OCI-LY7 (cell line): ENCODE measurements around the gene VAT1. TPM values are rescaled to one million over a fixed set of nuclear protein-coding genes. Genes with fewer than 3 reads are reported as not detected.

Experiments
- BruUV-seq: library from RNA; stranded (reverse); fragments of 400-500 nt; replicated peaks from 2 replicates; lab custom pipeline; 2021; lab: Mats Ljungman, UMichigan
- CTCF ChIA-PET: fragments of 300-600 bp; sonication (Branson Sonifier 250); formaldehyde crosslinking; loops from one replicate; lab custom pipeline; 2022; ENCODE audit warnings: antibody characterized with exemption; ENCODE audit not compliant: unreplicated experiment; lab: Charles Lee
- POLR2A ChIA-PET: fragments of 300-600 bp; sonication (Branson Sonifier 250); formaldehyde crosslinking; loops from one replicate; lab custom pipeline; 2022; ENCODE audit warnings: antibody characterized with exemption; lab: Charles Lee
- DNase-seq: peaks from one replicate; pipeline ENCODE4 v3.0.0-alpha.2; 2015; ENCODE audit warnings: low spot score
- H2AFZ ChIP-seq: fragments of 200-600 bp; sonication (generic), shearing (Covaris generic); 2 replicates; pipeline ENCODE4 v1.6.1; 2014; ENCODE audit warnings: mild to moderate bottlenecking, antibody characterized with exemption, low read length, moderate library complexity
- H3K27ac ChIP-seq: fragments of 200-600 bp; sonication (generic); 2 replicates; pipeline ENCODE4 v1.5.1; 2014; ENCODE audit warnings: mixed run types, low read depth, mild to moderate bottlenecking, moderate library complexity, low read length, inconsistent platforms; ENCODE audit not compliant: poor library complexity, severe bottlenecking
- H3K36me3 ChIP-seq: fragments of 200-600 bp; sonication (generic); 2 replicates; pipeline ENCODE4 v1.6.1; 2014; ENCODE audit warnings: mild to moderate bottlenecking, antibody characterized with exemption, low read length, moderate library complexity, mixed read lengths; ENCODE audit not compliant: insufficient read depth
- H3K4me1 ChIP-seq: fragments of 200-600 bp; sonication (generic); 2 replicates; pipeline ENCODE4 v1.5.1; 2014; ENCODE audit warnings: mild to moderate bottlenecking, low read length; ENCODE audit not compliant: insufficient read depth, poor library complexity, severe bottlenecking
- H3K4me2 ChIP-seq: fragments of 200-600 bp; sonication (generic); 2 replicates; pipeline ENCODE4 v1.6.1; 2014; ENCODE audit warnings: mild to moderate bottlenecking, low read length
- H3K4me3 ChIP-seq: fragments of 200-600 bp; sonication (generic); 2 replicates; pipeline ENCODE4 v1.5.1; 2014; ENCODE audit warnings: mild to moderate bottlenecking, low read depth, low read length; ENCODE audit not compliant: poor library complexity, severe bottlenecking
- H3K79me2 ChIP-seq: fragments of 200-600 bp; sonication (generic); 2 replicates; pipeline ENCODE4 v1.6.1; 2016; ENCODE audit warnings: low read depth, mild to moderate bottlenecking, low read length, moderate library complexity, mixed read lengths; ENCODE audit not compliant: insufficient read depth
- H3K9me2 ChIP-seq: fragments of 200-600 bp; sonication (generic); 2 replicates; pipeline ENCODE4 v1.6.1; 2016; ENCODE audit warnings: mild to moderate bottlenecking, low read length, mixed read lengths; ENCODE audit not compliant: insufficient read depth
- H3K9me3 ChIP-seq: fragments of 200-600 bp; sonication (generic); 2 replicates; pipeline ENCODE4 v1.6.1; 2014; ENCODE audit warnings: mild to moderate bottlenecking, mixed run types, low read length, mixed read lengths
- H4K20me1 ChIP-seq: fragments of 200-600 bp; sonication (generic); 2 replicates; pipeline ENCODE4 v1.6.1; 2014; ENCODE audit warnings: mild to moderate bottlenecking, antibody characterized with exemption, low read length, moderate library complexity, mixed read lengths; ENCODE audit not compliant: insufficient read depth
- EZH2phosphoT487 ChIP-seq: fragments of 200-600 bp; sonication (generic); IDR thresholded peaks from 2 replicates; pipeline ENCODE4 v1.6.1; 2018; ENCODE audit warnings: low read depth, borderline replicate concordance, mild to moderate bottlenecking, mixed run types, antibody characterized with exemption, low read length, moderate library complexity, mixed read lengths
- intact Hi-C: fragments of 100-400 bp; cut with micrococcal nuclease; formaldehyde crosslinking; loops from one replicate; pipeline ENCODE4 v1.10.0; 2022; ENCODE audit not compliant: unreplicated experiment
- total RNA-seq, 2 experiments: library from RNA; depleted of rRNA in 1 of 2; stranded (reverse); fragments of >200 nt in 1 of 2; shearing (Covaris generic) in 1 of 2; gene quantifications; 2 replicates each; pipeline ENCODE4 v1.2.3, GENCODE V29; 2014 to 2022
- TF ChIP-seq, protein P1 (sequence below): fragments of 200-600 bp; sonication (generic); conservative IDR thresholded peaks from 2 replicates; pipeline ENCODE4 v1.5.1; 2014; ENCODE audit warnings: mild to moderate bottlenecking, antibody characterized with exemption, low read length, moderate library complexity, mixed read lengths

Gene VAT1
- total RNA-seq, 2 experiments from 2014 or later = 26.2 to 51.3 TPM

DNA sequence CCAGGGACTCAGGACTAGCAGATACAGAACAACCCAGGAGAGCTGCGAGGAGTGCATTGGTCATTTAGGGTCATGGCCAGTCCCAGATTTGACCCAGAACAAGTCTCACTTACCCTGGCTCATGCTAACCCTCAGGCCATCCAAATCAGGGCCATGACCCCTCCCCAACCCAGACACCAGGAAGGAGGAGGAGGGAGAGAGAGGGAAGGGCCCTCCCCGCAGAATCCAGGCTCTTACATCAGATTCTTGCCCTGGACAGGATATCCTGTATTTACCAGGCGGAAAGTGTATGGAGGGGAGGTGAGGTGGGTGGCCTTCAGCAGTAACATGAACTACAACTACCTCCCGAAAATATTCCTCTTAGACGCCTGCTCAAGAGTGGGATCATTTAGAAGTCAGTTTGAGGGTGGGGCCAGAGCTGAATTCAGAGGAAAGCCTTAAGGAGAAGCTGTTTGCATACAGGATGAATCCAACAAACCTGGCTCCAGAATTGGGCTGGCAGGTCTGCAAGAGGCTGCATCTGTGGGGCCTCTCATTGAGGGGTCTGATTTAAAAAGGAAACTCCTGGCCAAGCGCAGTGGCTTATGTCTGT, 2.1 kb downstream of the VAT1 start:
- no peak overlapping the region for H3K4me3 ChIP-seq
- POLR2A ChIA-PET = no interaction called here
- H3K36me3 ChIP-seq = no peaks in the 10 kb centered on the region
- no peak overlapping the region for H2AFZ ChIP-seq
- H3K27ac ChIP-seq = no peak overlapping the region
- H3K4me2 ChIP-seq = no peak overlapping the region
- no TSS peak for BruUV-seq
- H3K79me2 ChIP-seq = no peaks in the 10 kb centered on the region
- H4K20me1 ChIP-seq = no peaks in the 10 kb centered on the region
- intact Hi-C loops = loop anchor here (5.0 kb wide), 1 partner anchor 192 kb away; the partner anchor contains the start of gene TMEM106A
- peaks cover 19% of the 10 kb centered on the region for H3K4me1 ChIP-seq
- no peaks in the 10 kb centered on the region for H3K9me2 ChIP-seq
- DNase-seq = no peak
- no peak for TF ChIP-seq EZH2phosphoT487
- TF ChIP-seq, protein P1, sequence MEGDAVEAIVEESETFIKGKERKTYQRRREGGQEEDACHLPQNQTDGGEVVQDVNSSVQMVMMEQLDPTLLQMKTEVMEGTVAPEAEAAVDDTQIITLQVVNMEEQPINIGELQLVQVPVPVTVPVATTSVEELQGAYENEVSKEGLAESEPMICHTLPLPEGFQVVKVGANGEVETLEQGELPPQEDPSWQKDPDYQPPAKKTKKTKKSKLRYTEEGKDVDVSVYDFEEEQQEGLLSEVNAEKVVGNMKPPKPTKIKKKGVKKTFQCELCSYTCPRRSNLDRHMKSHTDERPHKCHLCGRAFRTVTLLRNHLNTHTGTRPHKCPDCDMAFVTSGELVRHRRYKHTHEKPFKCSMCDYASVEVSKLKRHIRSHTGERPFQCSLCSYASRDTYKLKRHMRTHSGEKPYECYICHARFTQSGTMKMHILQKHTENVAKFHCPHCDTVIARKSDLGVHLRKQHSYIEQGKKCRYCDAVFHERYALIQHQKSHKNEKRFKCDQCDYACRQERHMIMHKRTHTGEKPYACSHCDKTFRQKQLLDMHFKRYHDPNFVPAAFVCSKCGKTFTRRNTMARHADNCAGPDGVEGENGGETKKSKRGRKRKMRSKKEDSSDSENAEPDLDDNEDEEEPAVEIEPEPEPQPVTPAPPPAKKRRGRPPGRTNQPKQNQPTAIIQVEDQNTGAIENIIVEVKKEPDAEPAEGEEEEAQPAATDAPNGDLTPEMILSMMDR = no peak
- CTCF ChIA-PET = no interaction called here
- no peaks in the 10 kb centered on the region for H3K9me3 ChIP-seq

GRCh38 chr17:43019418-43019817, 2.8 kb downstream of the VAT1 start:
- ChIA-PET POLR2A (interaction anchor here (0.7 kb wide), 2 partner anchors 21 to 690 kb away, joined by 3 read pairs; no protein-coding TSS in a partner anchor), CTCF (no interaction called here)
- H3K4me3 ChIP-seq = no peak overlapping the region
- no peak for DNase-seq
- H4K20me1 ChIP-seq = no peaks in the 10 kb centered on the region
- no peaks in the 10 kb centered on the region for H3K36me3 ChIP-seq
- H3K4me1 ChIP-seq = peaks cover 14% of the 10 kb centered on the region
- H3K27ac ChIP-seq = no peak overlapping the region
- TF ChIP-seq, protein P1 = no peak
- no peak for TF ChIP-seq EZH2phosphoT487
- H3K9me3 ChIP-seq = no peaks in the 10 kb centered on the region
- intact Hi-C loops = no loop called here
- H3K4me2 ChIP-seq = no peak overlapping the region
- no TSS peak for BruUV-seq
- H3K79me2 ChIP-seq = no peaks in the 10 kb centered on the region
- H2AFZ ChIP-seq = no peak overlapping the region
- H3K9me2 ChIP-seq = no peaks in the 10 kb centered on the region

- Histone ChIP-seq H3K27ac (no peak overlapping the region), H3K79me2 (no peaks in the 10 kb centered on the region), H3K4me2 (no peak overlapping the region), H3K9me2 (no peaks in the 10 kb centered on the region), H3K4me1 (peaks cover 9% of the 10 kb centered on the region), H3K9me3 (no peaks in the 10 kb centered on the region), H3K36me3 (no peaks in the 10 kb centered on the region), H2AFZ (no peak overlapping the region), H3K4me3 (no peak overlapping the region), H4K20me1 (no peaks in the 10 kb centered on the region)
- ChIA-PET POLR2A (interaction anchor here (0.7 kb wide), 3 partner anchors 14 to 689 kb away, joined by 3 read pairs; no protein-coding TSS in a partner anchor), CTCF (no interaction called here)
- TF ChIP-seq EZH2phosphoT487 = no peak
- TF ChIP-seq, protein P1 = no peak
- intact Hi-C loops = no loop called here
- DNase-seq = no peak
- no TSS peak for BruUV-seq
Observed at GRCh38 chr17:43018932-43019331, 3.3 kb downstream of the VAT1 start.
